Lower leg skin (tissue), 4 donors: ENCODE results near the gene RETREG3. TPM values are rescaled to one million over a fixed set of nuclear protein-coding genes. Genes with fewer than 3 reads are reported as not detected.
"Not testable (repeated sequence)": the region's sequence is repeated elsewhere in the genome, so short reads cannot be mapped to it uniquely, and the experiment has no call there.

Experiments
- DNase-seq, 2 donors: peaks; one replicate each; pipeline ENCODE4 v3.0.0-alpha.2; 2019; ENCODE audit warnings: low spot score in 2 of 2
- H3K4me3 ChIP-seq: fragments of 200-600 bp; sonication (generic); 2 replicates; pipeline ENCODE4 v1.5.1; 2017; ENCODE audit warnings: mild to moderate bottlenecking, low read depth; ENCODE audit not compliant: poor library complexity, severe bottlenecking
- POLR2A ChIP-seq, 2 donors: fragments of 450-650 bp; IDR thresholded peaks; one replicate each; pipeline ENCODE4 v1.6.1; 2016 to 2017; ENCODE audit warnings: antibody characterized with exemption in 2 of 2, mild to moderate bottlenecking in 1 of 2, moderate library complexity in 1 of 2
- WGBS, 2 donors: methylation state at CpG; one replicate each; pipeline ENCODE4 v1.1.5; 2018; 5-methylcytosine and 5-hydroxymethylcytosine counted together
- intact Hi-C: fragments of 100-400 bp; cut with DNase I; formaldehyde crosslinking; loops from one replicate; pipeline ENCODE4 v1.15.0; 2023; ENCODE audit warnings: low total_unique reads
- total RNA-seq, 4 donors: library from RNA; depleted of rRNA; stranded (reverse); fragments of >200 nt; gene quantifications; one replicate each; pipeline ENCODE4 v1.1.0, GENCODE V29; 2016
- TF ChIP-seq, protein P1 (sequence below), 3 donors: fragments of 450-650 bp; IDR thresholded peaks; one replicate each; pipeline ENCODE4 v1.5.1; 2016; ENCODE audit warnings: antibody characterized with exemption in 3 of 3, mild to moderate bottlenecking in 3 of 3, moderate library complexity in 2 of 3

The RETREG3 gene
- total RNA-seq, 4 donors from 2014 or later = 69.4 to 106 (median 84.3) TPM

DNA sequence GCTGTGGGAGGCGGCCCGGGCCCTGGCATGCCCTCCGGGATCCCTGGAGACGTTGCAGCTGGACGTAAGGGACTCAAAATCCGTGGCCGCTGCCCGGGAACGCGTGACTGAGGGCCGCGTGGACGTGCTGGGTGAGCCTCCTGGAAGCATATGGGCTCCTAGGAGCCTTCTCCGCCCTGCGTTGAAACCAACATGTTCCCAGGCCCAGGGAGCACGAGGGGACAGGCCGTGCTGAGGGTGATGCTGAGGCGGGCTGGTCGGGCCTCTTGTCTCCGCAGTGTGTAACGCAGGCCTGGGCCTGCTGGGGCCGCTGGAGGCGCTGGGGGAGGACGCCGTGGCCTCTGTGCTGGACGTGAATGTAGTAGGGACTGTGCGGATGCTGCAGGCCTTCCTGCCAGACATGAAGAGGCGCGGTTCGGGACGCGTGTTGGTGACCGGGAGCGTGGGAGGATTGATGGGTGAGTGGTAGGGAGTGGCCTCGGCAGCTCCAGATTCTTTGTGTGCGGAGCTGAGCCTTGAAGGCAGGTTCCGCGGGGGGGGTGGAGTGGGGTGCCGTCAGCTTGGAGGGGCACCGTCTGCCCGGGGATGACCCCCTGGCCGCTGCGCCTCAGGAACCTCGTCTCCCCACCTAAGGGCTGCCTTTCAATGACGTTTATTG, 55.9 kb downstream of the RETREG3 start:
- intact Hi-C loops = no loop called here

DNA sequence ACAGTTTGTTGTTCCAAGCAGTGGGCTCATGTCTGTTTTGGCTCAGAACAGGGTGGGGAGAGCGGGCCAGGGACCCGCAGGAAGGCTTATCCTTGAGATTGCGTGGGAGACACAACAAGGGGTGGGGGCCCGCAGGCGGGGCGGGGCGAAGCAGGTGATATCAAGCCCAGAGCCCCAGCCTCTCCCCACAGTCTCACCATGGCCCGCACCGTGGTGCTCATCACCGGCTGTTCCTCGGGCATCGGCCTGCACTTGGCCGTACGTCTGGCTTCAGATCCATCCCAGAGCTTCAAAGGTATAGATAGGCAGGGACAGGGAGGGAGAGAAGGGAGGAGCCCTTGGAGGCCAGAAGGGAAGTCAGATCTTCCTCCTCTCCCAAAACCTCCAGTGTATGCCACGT, 56.4 kb downstream of the RETREG3 start, which contains the start of gene HSD17B1:
HSD17B1 (plus strand) TSS at position 188 of the 400 bp plus-strand sequence; CDS start at position 199, 11 bp downstream.
- H3K4me3 ChIP-seq, DNase-seq, intact Hi-C loops: not testable (repeated sequence)
- 81 to 91% methylated on average over 15 of the region's 15 CpGs for WGBS, 2 donors

More for the DNA sequence above, 55.9 kb downstream of the RETREG3 start:
- no peak for DNase-seq
- TF ChIP-seq, protein P1, sequence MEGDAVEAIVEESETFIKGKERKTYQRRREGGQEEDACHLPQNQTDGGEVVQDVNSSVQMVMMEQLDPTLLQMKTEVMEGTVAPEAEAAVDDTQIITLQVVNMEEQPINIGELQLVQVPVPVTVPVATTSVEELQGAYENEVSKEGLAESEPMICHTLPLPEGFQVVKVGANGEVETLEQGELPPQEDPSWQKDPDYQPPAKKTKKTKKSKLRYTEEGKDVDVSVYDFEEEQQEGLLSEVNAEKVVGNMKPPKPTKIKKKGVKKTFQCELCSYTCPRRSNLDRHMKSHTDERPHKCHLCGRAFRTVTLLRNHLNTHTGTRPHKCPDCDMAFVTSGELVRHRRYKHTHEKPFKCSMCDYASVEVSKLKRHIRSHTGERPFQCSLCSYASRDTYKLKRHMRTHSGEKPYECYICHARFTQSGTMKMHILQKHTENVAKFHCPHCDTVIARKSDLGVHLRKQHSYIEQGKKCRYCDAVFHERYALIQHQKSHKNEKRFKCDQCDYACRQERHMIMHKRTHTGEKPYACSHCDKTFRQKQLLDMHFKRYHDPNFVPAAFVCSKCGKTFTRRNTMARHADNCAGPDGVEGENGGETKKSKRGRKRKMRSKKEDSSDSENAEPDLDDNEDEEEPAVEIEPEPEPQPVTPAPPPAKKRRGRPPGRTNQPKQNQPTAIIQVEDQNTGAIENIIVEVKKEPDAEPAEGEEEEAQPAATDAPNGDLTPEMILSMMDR (IDR thresholded peaks at IDR 0.05) = no peak
- no peak for TF ChIP-seq POLR2A (IDR thresholded peaks at IDR 0.05)
- H3K4me3 ChIP-seq = no peak overlapping the region
- 62 to 75% methylated on average over 18 to 45 of the region's 45 CpGs for WGBS, 2 donors

DNA sequence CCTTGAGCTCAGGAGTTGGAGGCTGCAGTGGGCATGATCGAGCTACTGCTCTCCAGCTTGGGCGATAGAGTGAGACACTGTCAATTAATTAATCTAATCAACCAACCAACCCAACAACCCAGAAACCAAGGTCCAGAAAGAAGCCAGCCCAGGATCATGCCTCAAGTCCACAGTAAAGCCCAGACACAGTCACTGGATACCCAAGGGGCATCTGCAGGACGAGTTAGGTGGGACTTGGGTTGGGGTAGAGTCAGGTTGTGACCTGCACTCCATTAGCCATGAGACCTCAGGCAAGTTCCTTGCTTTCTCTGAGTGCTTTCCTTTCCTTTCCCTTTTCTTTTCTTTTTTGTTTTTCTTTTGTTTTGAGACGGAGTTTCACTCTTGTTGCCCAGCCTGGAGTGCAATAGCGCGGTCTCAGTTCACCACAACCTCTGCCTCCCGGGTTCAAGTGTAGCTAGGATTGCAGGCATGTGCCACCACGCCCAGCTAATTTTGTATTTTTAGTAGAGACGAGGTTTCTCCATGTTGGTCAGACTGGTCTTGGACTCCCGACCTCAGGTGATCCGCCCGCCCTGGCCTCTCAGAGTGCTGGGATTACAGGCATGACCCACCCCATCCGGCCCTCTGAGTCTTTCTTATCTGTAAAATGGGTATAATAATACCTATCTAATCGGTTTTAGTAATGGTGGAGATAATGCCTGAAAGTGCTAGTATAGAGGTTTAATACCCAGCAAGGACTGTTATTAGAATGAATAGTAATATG, 60.0 kb downstream of the RETREG3 start:
- DNase-seq = no peak
- no peak for TF ChIP-seq POLR2A (IDR thresholded peaks at IDR 0.05)
- TF ChIP-seq, protein P1 (IDR thresholded peaks at IDR 0.05) = no peak
- H3K4me3 ChIP-seq = no peak overlapping the region
- intact Hi-C loops = no loop called here
- WGBS, 2 donors = 73 to 83% methylated on average over 14 of the region's 14 CpGs

DNA sequence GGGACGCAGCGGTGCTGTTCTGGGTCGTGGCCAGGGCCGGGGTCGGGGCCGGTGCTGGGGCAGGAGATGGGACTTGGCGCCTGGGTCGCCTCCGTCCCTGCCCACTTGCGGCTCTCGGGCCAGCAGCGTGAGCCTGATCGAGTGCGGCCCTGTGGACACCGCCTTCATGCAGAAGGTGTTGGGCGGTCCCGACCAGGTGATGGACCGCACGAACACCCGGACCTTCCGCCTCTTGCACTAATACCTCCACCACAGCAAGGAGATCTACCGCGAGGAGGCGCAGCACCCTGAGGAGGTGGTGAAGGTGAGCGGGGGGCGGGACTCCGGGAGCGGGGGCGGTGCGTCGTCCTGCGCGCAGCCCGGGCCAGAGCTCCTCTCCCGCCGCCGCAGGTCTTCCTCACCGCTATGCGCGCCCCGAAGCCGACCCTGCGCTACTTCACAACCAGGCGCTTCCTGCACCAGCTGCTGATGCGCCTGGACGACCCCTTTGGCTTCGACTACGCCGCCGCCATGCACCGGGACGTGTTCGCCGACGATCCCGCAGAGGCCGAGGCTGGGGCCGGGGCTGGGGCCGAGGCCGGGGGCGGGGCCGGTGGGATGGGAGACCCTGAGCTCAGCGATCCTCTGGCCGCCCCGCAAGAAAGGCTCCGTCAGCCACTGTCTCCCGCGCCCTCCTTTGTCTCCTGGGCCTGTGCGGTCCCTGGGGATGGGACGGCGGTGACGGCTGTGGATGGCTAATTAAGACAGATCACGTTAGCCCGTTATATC, 60.9 kb downstream of the RETREG3 start:
- TF ChIP-seq, protein P1 (IDR thresholded peaks at IDR 0.05) = no peak
- no peak for TF ChIP-seq POLR2A (IDR thresholded peaks at IDR 0.05)
- DNase-seq = no peak
- intact Hi-C loops = no loop called here
- 37 to 42% methylated on average over 40 to 44 of the region's 74 CpGs for WGBS, 2 donors
- H3K4me3 ChIP-seq = no peak overlapping the region

DNA sequence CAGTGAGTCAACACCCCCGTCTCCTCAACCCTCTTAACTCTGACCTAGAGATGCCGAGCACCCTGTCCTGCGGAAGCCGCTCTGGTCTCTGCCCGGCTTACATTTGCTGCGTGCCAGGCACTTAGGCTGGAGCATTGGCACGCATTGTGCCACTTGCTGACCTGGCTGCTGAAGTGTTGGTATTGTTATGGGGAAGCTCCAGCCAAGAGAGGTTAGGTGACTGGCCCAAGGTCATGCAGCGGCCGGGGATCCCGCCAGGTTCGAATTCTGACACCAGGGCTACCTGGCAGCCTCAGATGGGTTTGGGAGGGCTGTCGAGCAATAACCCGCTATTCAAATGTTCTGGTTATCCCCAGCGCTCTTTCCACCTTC, 61.5 kb downstream of the RETREG3 start:
- no peak for DNase-seq
- no peak overlapping the region for H3K4me3 ChIP-seq
- intact Hi-C loops = no loop called here
- 83 to 86% methylated on average over 14 of the region's 14 CpGs for WGBS, 2 donors
- no peak for TF ChIP-seq POLR2A (IDR thresholded peaks at IDR 0.05)
- TF ChIP-seq, protein P1 (IDR thresholded peaks at IDR 0.05) = no peak

DNA sequence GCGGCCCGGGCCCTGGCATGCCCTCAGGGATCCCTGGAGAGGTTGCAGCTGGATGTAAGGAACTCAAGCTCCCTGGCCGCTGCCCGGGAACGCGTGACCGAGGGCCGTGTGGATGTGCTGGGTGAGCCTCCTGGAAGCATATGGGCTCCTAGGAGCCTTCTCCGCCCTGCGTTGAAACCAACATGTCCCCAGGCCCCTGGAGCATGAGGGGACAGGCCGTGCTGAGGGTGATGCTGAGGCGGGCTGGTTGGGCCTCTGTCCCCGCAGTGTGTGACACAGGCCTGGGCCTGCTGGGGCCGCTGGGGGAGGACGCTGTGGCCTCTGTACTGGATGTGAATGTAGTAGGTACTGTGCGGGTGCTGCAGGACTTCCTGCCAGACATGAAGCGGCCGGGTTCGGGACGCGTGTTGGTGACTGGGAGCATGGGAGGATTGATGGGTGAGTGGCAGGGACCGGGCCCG, 62.1 kb downstream of the RETREG3 start:
- TF ChIP-seq, protein P1 (IDR thresholded peaks at IDR 0.05) = no peak
- TF ChIP-seq POLR2A (IDR thresholded peaks at IDR 0.05) = no peak

DNA sequence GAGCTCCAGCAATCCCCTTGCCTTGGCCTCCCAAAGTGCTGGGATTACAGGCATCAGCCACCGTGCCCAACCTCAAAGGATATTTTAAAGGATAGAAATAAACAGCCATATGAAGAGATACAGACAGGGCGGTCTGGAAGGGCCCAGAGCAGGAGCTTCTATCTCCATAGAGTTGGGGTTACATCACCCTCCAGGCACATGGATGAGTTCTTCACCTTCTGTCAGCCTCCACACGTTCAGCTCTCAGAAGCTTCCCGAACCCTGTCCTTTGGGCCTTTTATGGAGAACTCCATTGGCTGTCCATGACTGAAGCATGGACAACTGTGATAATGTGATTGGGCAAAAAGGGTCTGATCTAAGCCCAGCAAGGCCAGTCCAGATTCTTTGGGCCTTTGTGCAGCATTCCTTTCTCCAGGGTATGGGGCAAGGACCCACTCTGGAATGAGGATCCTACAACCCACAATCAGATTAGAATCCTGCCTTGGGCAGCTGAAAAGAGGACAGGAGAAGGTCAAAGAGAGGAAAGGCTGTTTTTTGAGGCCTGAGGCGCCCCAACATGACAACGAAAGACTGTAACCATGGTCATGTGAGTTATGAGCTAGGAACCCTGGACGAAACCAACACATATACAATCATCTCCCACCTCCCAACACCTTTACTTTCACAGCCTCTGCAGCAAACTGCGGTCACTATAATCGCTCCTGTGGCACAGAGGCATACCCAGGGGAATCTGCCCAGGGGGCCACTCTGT, 63.2 kb downstream of the RETREG3 start:
- WGBS, 2 donors = 86 to 89% methylated on average over 9 of the region's 9 CpGs
- intact Hi-C loops, DNase-seq, H3K4me3 ChIP-seq: not testable (repeated sequence)

More for the DNA sequence above, 62.1 kb downstream of the RETREG3 start:
- intact Hi-C loops = no loop called here
- no peak for DNase-seq
- WGBS, 2 donors = 61 to 70% methylated on average over 18 to 23 of the region's 23 CpGs
- no peak overlapping the region for H3K4me3 ChIP-seq
